Mesendoderm (in vitro differentiated cells): ENCODE results near the gene TSPOAP1.

Source experiments
- DNase-seq: peaks from one replicate; pipeline ENCODE4 v3.0.0; 2013
- H2AK5ac ChIP-seq: 2 replicates; pipeline ENCODE4 v1.6.1; 2013; ENCODE audit warnings: low read length, inconsistent platforms
- H2BK120ac ChIP-seq: 2 replicates; pipeline ENCODE4 v1.6.1; 2013; ENCODE audit warnings: low read depth, mild to moderate bottlenecking, low read length, moderate library complexity, mixed read lengths
- H2BK15ac ChIP-seq: replicated peaks from 2 replicates; pipeline ENCODE4 v1.6.1; 2013; ENCODE audit warnings: low read depth, mild to moderate bottlenecking, moderate library complexity
- H2BK5ac ChIP-seq: 2 replicates; pipeline ENCODE4 v1.6.1; 2013; ENCODE audit warnings: low read length, inconsistent platforms
- H3K18ac ChIP-seq: 2 replicates; pipeline ENCODE4 v1.6.1; 2013; ENCODE audit warnings: mild to moderate bottlenecking, low read length, mixed read lengths
- H3K23ac ChIP-seq: one replicate; pipeline ENCODE4 v1.6.1; 2013; ENCODE audit warnings: low read length
- H3K27ac ChIP-seq: 2 replicates; pipeline ENCODE4 v1.5.1; 2013; ENCODE audit warnings: low read depth, mild to moderate bottlenecking, inconsistent platforms, low read length, moderate library complexity
- H3K27me3 ChIP-seq: 2 replicates; pipeline ENCODE4 v1.6.1; 2013; ENCODE audit warnings: low read length, control low read depth, mild to moderate bottlenecking, inconsistent platforms; ENCODE audit not compliant: insufficient read depth, poor library complexity
- H3K36me3 ChIP-seq: 2 replicates; pipeline ENCODE4 v1.6.1; 2013; ENCODE audit warnings: low read length, inconsistent platforms; ENCODE audit not compliant: control insufficient read depth, insufficient read depth
- H3K4ac ChIP-seq: one replicate; pipeline ENCODE4 v1.6.1; 2013; ENCODE audit warnings: low read depth, mild to moderate bottlenecking, low read length, moderate library complexity
- H3K4me1 ChIP-seq: 2 replicates; pipeline ENCODE4 v1.6.1; 2013; ENCODE audit warnings: low read depth, low read length, inconsistent platforms; ENCODE audit not compliant: control insufficient read depth
- H3K4me2 ChIP-seq: 2 replicates; pipeline ENCODE4 v1.6.1; 2013; ENCODE audit warnings: low read length
- H3K4me3 ChIP-seq: 2 replicates; pipeline ENCODE4 v1.5.1; 2013; ENCODE audit warnings: mild to moderate bottlenecking, low read length
- H3K56ac ChIP-seq: one replicate; pipeline ENCODE4 v1.6.1; 2013; ENCODE audit warnings: low read length
- H3K79me1 ChIP-seq: 2 replicates; pipeline ENCODE4 v1.6.1; 2013; ENCODE audit warnings: low read length, inconsistent platforms
- H3K79me2 ChIP-seq: 2 replicates; pipeline ENCODE4 v1.6.1; 2013; ENCODE audit warnings: mild to moderate bottlenecking, low read length; ENCODE audit not compliant: control insufficient read depth, insufficient read depth
- H3K9ac ChIP-seq: 2 replicates; pipeline ENCODE4 v1.6.1; 2013; ENCODE audit warnings: low read length, inconsistent platforms
- H4K5ac ChIP-seq: one replicate; pipeline ENCODE4 v1.6.1; 2013; ENCODE audit warnings: low read length
- H4K8ac ChIP-seq: one replicate; pipeline ENCODE4 v1.6.1; 2013; ENCODE audit warnings: low read depth, mild to moderate bottlenecking, control low read depth, low read length, moderate library complexity
- WGBS: extraction: QIAGEN DNeasy Blood & Tissue Kit; methylation state at CpG from one replicate; pipeline ENCODE4 v1.1.7; 2013; ENCODE audit warnings: low lambda C conversion rate, missing lambda C conversion rate; ENCODE audit not compliant: insufficient coverage; ENCODE audit errors: extremely low coverage; 5-methylcytosine and 5-hydroxymethylcytosine counted together

TSPOAP1 gene

DNA sequence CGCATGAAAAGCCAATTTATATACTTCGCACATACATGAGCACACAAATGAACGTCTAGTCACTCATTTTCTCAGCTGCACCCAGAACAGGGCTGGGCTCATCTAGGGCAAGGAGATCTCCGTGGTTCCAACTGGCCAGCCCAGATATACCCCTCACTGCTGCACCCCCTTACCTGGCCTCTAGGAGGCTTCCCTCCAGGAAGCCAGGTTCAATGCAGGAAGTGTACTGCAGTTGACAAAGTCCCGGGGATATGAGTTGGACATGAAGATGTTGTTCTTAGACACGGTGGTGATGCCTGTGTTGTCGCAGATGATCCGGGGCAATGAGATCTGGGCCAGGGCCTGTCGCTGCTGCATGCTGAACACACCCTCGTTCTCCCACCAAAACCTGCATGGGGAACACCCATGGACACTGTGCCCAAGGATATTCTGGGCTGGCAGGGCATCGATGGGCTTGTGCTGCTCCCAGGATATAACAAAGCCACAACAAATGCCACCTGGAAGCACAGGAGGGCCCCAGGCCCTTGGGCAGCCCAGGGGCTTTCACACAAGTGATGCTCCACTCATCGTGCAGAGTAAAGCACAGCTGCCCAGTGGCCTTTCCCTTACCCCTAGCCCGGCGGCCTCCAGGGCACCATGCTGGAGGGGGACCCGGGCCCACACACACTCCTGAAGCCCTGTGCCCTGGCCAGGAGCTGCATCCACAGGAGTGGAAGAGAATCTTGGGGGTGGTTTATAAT is 57.9 kb downstream of the TSPOAP1 start:
- no peak overlapping the region for H4K5ac ChIP-seq
- no peak overlapping the region for H3K27ac ChIP-seq
- H2BK15ac ChIP-seq, result no peak overlapping the region
- H2BK120ac ChIP-seq, result no peak overlapping the region
- no CpG with 5 or more reads among the region's 15 CpGs for WGBS
- no peaks in the 10 kb centered on the region for H3K36me3 ChIP-seq
- no peak overlapping the region for H3K9ac ChIP-seq
- no peak overlapping the region for H3K56ac ChIP-seq
- H3K4ac ChIP-seq, result no peak overlapping the region
- H3K4me2 ChIP-seq, result no peak overlapping the region
- no peak overlapping the region for H2AK5ac ChIP-seq
- H3K79me1 ChIP-seq, result no peaks in the 10 kb centered on the region
- no peak overlapping the region for H3K4me3 ChIP-seq
- peak; percentile 31 for DNase-seq
- no peak overlapping the region for H3K23ac ChIP-seq
- no peak overlapping the region for H2BK5ac ChIP-seq
- no peak overlapping the region for H3K18ac ChIP-seq
- no peak overlapping the region for H4K8ac ChIP-seq
- H3K79me2 ChIP-seq, result no peaks in the 10 kb centered on the region
- no peaks in the 10 kb centered on the region for H3K4me1 ChIP-seq
- H3K27me3 ChIP-seq, result no peaks in the 10 kb centered on the region

DNA sequence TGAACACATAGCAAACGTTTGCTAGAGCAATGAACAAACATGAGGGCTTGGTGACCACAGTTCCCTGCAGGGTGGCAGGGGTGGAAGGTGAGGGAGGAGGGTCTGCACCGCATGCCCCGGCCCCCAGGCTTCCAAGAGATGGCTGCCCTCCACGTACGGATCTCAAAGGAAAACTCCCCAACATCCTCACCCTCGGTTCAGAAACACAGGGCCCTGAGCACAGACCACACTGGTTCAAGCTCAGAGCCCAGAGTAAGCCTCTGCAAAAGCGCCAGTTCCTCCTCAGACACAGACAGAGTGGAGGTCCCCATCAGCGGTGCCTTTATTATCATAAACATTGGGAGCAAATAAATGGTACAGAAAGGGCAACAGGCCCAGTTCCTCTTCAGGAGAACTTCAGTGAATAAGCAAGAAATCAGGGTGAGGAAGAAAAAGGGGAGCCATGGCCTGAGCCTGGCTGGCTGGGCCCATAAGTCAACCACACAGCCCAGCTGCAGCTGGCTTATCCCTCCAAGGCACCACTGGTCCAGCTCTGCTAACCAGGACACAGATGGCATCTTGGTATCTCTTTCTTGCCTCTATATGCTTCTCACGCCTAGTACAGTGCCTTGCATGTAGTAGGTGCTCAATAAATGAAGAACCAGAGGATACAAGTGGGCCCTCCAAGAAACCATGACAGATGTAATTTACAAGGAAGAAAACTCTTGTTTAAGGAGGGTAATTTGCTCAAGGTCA is 58.9 kb downstream of the TSPOAP1 start:
- no peak overlapping the region for H3K4me2 ChIP-seq
- H3K4me3 ChIP-seq, result no peak overlapping the region
- DNase-seq, result no peak
- no peak overlapping the region for H2BK15ac ChIP-seq
- no CpG with 5 or more reads among the region's 9 CpGs for WGBS
- no peak overlapping the region for H3K27ac ChIP-seq
- H3K23ac ChIP-seq, result no peak overlapping the region
- no peak overlapping the region for H4K8ac ChIP-seq
- no peak overlapping the region for H2BK120ac ChIP-seq
- no peak overlapping the region for H4K5ac ChIP-seq
- no peak overlapping the region for H2BK5ac ChIP-seq
- H3K18ac ChIP-seq, result no peak overlapping the region
- no peaks in the 10 kb centered on the region for H3K4me1 ChIP-seq
- no peak overlapping the region for H3K9ac ChIP-seq
- no peaks in the 10 kb centered on the region for H3K36me3 ChIP-seq
- H3K79me2 ChIP-seq, result no peaks in the 10 kb centered on the region
- H3K27me3 ChIP-seq, result no peaks in the 10 kb centered on the region
- no peak overlapping the region for H3K4ac ChIP-seq
- no peak overlapping the region for H3K56ac ChIP-seq
- H3K79me1 ChIP-seq, result no peaks in the 10 kb centered on the region
- no peak overlapping the region for H2AK5ac ChIP-seq

DNA sequence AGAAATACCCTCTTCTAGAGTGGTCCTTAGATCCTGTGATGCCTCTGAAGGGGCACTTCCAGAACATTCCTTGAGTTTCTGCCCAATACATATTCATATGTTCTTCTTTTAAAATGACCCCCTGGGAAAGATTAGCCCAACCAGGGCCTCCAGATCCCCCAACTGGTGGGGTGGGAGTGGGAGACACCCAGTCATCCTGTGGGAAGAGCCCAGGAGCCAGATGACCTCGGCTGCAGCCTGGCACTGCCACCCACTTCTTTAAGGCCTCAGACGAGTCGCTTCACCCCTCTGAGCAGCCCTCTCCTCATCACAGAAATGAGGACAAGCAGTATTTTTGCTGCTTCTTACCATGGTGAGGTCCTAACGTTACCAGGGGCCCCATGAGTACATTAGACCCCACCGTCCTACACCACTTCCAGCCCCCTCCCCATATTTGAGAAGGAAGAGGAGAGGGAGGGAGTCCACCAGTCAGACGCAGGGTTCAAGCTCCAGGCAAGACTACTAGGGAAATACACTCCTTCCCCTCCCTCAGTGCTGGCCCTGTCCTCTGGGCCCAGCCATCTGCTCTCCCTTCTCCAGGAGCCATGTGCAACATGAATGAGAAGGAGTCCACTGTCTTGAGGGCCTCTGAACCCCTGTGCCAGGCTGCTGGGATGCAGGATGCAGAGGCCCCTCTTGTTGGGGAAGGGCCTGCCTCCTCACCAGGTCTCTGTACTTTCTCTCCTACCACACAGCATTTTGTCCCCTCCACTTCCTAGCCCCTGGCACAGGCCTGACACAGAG is 59.6 kb downstream of the TSPOAP1 start:
- no peak overlapping the region for H4K8ac ChIP-seq
- H3K4me1 ChIP-seq, result no peaks in the 10 kb centered on the region
- H3K79me1 ChIP-seq, result no peaks in the 10 kb centered on the region
- H3K36me3 ChIP-seq, result no peaks in the 10 kb centered on the region
- H3K27ac ChIP-seq, result no peak overlapping the region
- no peak overlapping the region for H3K4me3 ChIP-seq
- WGBS, result no CpG with 5 or more reads among the region's 6 CpGs
- H3K27me3 ChIP-seq, result no peaks in the 10 kb centered on the region
- no peak for DNase-seq
- no peak overlapping the region for H3K56ac ChIP-seq
- no peak overlapping the region for H2BK5ac ChIP-seq
- no peak overlapping the region for H3K4ac ChIP-seq
- no peak overlapping the region for H2BK15ac ChIP-seq
- H3K23ac ChIP-seq, result no peak overlapping the region
- no peak overlapping the region for H4K5ac ChIP-seq
- no peak overlapping the region for H3K4me2 ChIP-seq
- no peaks in the 10 kb centered on the region for H3K79me2 ChIP-seq
- no peak overlapping the region for H3K18ac ChIP-seq
- H3K9ac ChIP-seq, result no peak overlapping the region
- no peak overlapping the region for H2AK5ac ChIP-seq
- no peak overlapping the region for H2BK120ac ChIP-seq

DNA sequence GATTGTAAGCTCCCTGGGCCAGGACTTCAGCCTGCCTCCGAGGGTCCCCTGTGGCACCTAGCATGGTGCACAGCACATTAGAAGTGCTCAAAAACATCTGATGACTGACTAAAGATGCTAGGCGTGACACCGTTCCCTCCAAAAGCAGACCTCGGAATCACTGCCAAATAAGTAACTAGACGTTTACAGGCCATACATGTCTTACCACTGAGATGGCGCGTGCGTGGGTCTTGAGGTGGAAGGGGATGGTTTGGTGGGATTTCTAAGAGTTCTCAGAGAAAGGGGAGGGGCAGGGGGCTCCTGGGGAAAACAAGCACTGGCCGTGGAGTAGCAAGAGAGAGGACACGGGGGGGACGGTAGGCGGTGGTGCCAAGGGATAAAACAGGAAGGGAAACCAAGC is 60.3 kb downstream of the TSPOAP1 start:
- Histone ChIP-seq H3K27ac (no peak overlapping the region), H3K56ac (no peak overlapping the region), H3K36me3 (no peaks in the 10 kb centered on the region), H3K18ac (no peak overlapping the region), H4K8ac (no peak overlapping the region), H3K4me1 (no peaks in the 10 kb centered on the region), H3K4ac (no peak overlapping the region), H2AK5ac (no peak overlapping the region), H3K23ac (no peak overlapping the region), H3K9ac (no peak overlapping the region), H2BK5ac (no peak overlapping the region), H3K27me3 (no peaks in the 10 kb centered on the region), H3K79me1 (no peaks in the 10 kb centered on the region), H3K4me2 (no peak overlapping the region), H4K5ac (no peak overlapping the region), H3K4me3 (no peak overlapping the region), H2BK15ac (no peak overlapping the region), H2BK120ac (no peak overlapping the region), H3K79me2 (no peaks in the 10 kb centered on the region)
- no CpG with 5 or more reads among the region's 12 CpGs for WGBS
- no peak for DNase-seq

DNA sequence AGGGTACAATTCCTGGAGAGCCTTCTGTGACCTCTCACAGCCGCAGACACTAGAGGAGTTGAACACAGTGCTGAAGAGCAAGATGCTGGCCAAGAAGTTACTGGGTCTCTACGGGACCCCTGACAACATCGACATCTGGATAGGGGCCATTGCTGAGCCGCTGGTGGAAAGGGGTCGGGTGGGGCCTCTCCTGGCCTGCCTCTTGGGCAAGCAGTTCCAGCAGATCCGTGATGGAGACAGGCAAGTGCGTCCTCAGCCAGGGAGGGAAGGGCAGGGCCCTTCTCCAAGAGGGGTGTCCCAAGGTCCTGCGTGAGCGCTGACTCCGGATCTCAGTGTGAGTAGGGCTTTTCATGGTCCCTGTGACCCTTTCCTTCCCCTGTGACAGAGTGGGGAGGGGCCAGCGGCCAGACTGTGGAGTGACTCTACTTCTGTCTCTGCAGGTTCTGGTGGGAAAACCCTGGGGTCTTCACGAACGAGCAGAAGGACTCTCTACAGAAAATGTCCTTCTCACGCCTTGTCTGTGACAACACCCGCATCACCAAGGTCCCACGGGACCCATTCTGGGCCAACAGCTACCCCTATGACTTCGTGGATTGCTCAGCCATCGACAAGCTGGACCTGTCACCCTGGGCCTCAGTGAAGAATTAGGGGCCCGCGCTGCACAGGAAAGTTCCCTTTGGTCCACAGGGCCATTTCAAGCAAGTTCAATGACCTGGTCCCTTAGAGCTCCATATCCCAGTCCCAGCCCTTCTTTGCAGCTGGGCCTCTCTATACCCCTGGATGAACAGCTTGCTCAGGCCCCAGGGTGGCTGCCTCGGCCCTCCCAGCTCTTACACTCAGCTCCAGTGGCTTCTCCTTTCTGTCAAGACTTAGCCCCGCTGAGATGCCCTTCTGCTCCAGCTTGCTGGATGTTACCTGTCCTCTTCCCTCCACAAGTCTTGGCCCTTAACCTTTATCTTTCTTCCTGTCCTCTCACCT is 61.0 kb downstream of the TSPOAP1 start:
- no peaks in the 10 kb centered on the region for H3K4me1 ChIP-seq
- no peak for DNase-seq

More for the DNA sequence above, 61.0 kb downstream of the TSPOAP1 start:
- Histone ChIP-seq H2BK5ac (no peak overlapping the region), H2BK120ac (no peak overlapping the region), H4K5ac (no peak overlapping the region), H3K79me2 (no peaks in the 10 kb centered on the region), H3K27me3 (no peaks in the 10 kb centered on the region), H2BK15ac (no peak overlapping the region), H3K4ac (no peak overlapping the region), H3K23ac (no peak overlapping the region), H3K18ac (no peak overlapping the region), H2AK5ac (no peak overlapping the region), H3K36me3 (no peaks in the 10 kb centered on the region), H3K4me2 (no peak overlapping the region), H3K79me1 (no peaks in the 10 kb centered on the region), H3K27ac (no peak overlapping the region), H3K56ac (no peak overlapping the region), H4K8ac (no peak overlapping the region), H3K4me3 (no peak overlapping the region), H3K9ac (no peak overlapping the region)
- no CpG with 5 or more reads among the region's 22 CpGs for WGBS
